ENCODE measurements around the gene UMODL1. TPM values are rescaled to one million over a fixed set of nuclear protein-coding genes. Genes with fewer than 3 reads are reported as not detected.

UMODL1 gene
- total RNA-seq, 2 experiments from 2014 or later, result not detected

GRCh38 chr21:42041711-42042110 lies 29.4 kb upstream of the UMODL1 start:
- Mint-ChIP-seq H3K27me3 (no peaks in the 10 kb centered on the region), H3K4me1 (ENCODE audit: low read depth) (no peaks in the 10 kb centered on the region), H3K9me3 (no peaks in the 10 kb centered on the region), H3K4me3 (no peak overlapping the region), H3K27ac (no peak overlapping the region), H3K36me3 (ENCODE audit: low read depth) (no peaks in the 10 kb centered on the region)
- DNase-seq, result no peak
- no peak for TF ChIP-seq CTCF (IDR thresholded peaks at IDR 0.05)
- intact Hi-C loops (cut with micrococcal nuclease), result no loop called here
- ChIA-PET CTCF (interaction anchor here (1.2 kb wide), 1 partner anchor 66 kb away, joined by 3 read pairs; no protein-coding TSS in a partner anchor), POLR2A (no interaction called here)
- ATAC-seq, result no peak

GRCh38 chr21:42042651-42043050 lies 28.5 kb upstream of the UMODL1 start:
- no peaks in the 10 kb centered on the region for H3K9me3 Mint-ChIP-seq
- ChIA-PET POLR2A (no interaction called here), CTCF (interaction anchor here (0.8 kb wide), 1 partner anchor 65 kb away, joined by 4 read pairs; no protein-coding TSS in a partner anchor)

GRCh38 chr21:42043201-42043895 lies 27.8 kb upstream of the UMODL1 start:
- no peak for TF ChIP-seq CTCF (IDR thresholded peaks at IDR 0.05)
- Mint-ChIP-seq H3K4me1 (ENCODE audit: low read depth) (no peaks in the 10 kb centered on the region), H3K27me3 (no peaks in the 10 kb centered on the region), H3K4me3 (no peak overlapping the region), H3K36me3 (ENCODE audit: low read depth) (no peaks in the 10 kb centered on the region), H3K9me3 (no peaks in the 10 kb centered on the region), H3K27ac (no peak overlapping the region)
- DNase-seq (no peak), ATAC-seq (no peak)
- intact Hi-C loops (cut with micrococcal nuclease), result no loop called here
- ChIA-PET CTCF (interaction anchor here (0.8 kb wide), 1 partner anchor 64 kb away, joined by 4 read pairs; no protein-coding TSS in a partner anchor), POLR2A (no interaction called here)

More at GRCh38 chr21:42042651-42043050, 28.5 kb upstream of the UMODL1 start:
- H3K27me3 Mint-ChIP-seq, result no peaks in the 10 kb centered on the region
- no peaks in the 10 kb centered on the region for H3K4me1 Mint-ChIP-seq (ENCODE audit: low read depth)
- H3K27ac Mint-ChIP-seq, result no peak overlapping the region
- no peak overlapping the region for H3K4me3 Mint-ChIP-seq
- H3K36me3 Mint-ChIP-seq (ENCODE audit: low read depth), result no peaks in the 10 kb centered on the region
- intact Hi-C loops (cut with micrococcal nuclease), result no loop called here
- TF ChIP-seq CTCF (IDR thresholded peaks at IDR 0.05), result no peak
- ATAC-seq (no peak), DNase-seq (no peak)

- Mint-ChIP-seq H3K9me3 (no peaks in the 10 kb centered on the region), H3K4me3 (no peak overlapping the region), H3K27me3 (no peaks in the 10 kb centered on the region), H3K27ac (no peak overlapping the region), H3K4me1 (ENCODE audit: low read depth) (no peaks in the 10 kb centered on the region), H3K36me3 (ENCODE audit: low read depth) (no peaks in the 10 kb centered on the region)
- no peak for TF ChIP-seq CTCF (IDR thresholded peaks at IDR 0.05)
- intact Hi-C loops (cut with micrococcal nuclease), result no loop called here
- ATAC-seq (no peak), DNase-seq (no peak)
- CTCF ChIA-PET, result no interaction called here
- POLR2A ChIA-PET, result no interaction called here
Observed at GRCh38 chr21:42043961-42044360, 27.2 kb upstream of the UMODL1 start.

GRCh38 chr21:42044871-42045495 lies 26.1 kb upstream of the UMODL1 start:
- no peaks in the 10 kb centered on the region for H3K36me3 Mint-ChIP-seq (ENCODE audit: low read depth)
- POLR2A ChIA-PET, result interaction anchor here (0.6 kb wide), 1 partner anchor 79 kb away, joined by 3 read pairs; no protein-coding TSS in a partner anchor
- H3K27ac Mint-ChIP-seq, result no peak overlapping the region
- TF ChIP-seq CTCF (IDR thresholded peaks at IDR 0.05), result no peak
- H3K4me3 Mint-ChIP-seq, result no peak overlapping the region
- intact Hi-C loops (cut with micrococcal nuclease), result no loop called here
- ATAC-seq (no peak), DNase-seq (no peak)
- H3K9me3 Mint-ChIP-seq, result no peaks in the 10 kb centered on the region
- no peaks in the 10 kb centered on the region for H3K27me3 Mint-ChIP-seq
- CTCF ChIA-PET, result no interaction called here
- no peaks in the 10 kb centered on the region for H3K4me1 Mint-ChIP-seq (ENCODE audit: low read depth)

Measured in activated CD8-positive, alpha-beta T cell treated with anti-CD3 and anti-CD28 coated beads for 36 hours (primary cell).